Activated effector memory CD4-positive, alpha-beta T cell treated with Interleukin-2 at 50 U/mL for 16 hours (primary cell): Measurements from ENCODE around the gene SYNPO.

ENCODE experiments used
- DNase-seq: peaks from one replicate; pipeline ENCODE4 v3.0.0-alpha.2; 2020

The SYNPO gene

GRCh38 chr5:150659360-150660107 is 19.1 kb downstream of the SYNPO start:
- DNase-seq = no peak

- no peak for DNase-seq
Observed at GRCh38 chr5:150660108-150660831, 19.8 kb downstream of the SYNPO start.

GRCh38 chr5:150661086-150661485 is 20.6 kb downstream of the SYNPO start, which contains the start of gene MYOZ3:
TSS of gene MYOZ3 (plus strand) at chr5:150661251. CDS start at chr5:150662942, 1,691 bp downstream.
- DNase-seq = no peak

- no peak for DNase-seq
Observed at GRCh38 chr5:150661821-150662596, 21.5 kb downstream of the SYNPO start.

GRCh38 chr5:150662731-150663516 is 22.5 kb downstream of the SYNPO start:
- DNase-seq = no peak

- DNase-seq = no peak
Observed at GRCh38 chr5:150663936-150664335, 23.5 kb downstream of the SYNPO start.

- no peak for DNase-seq
Observed at GRCh38 chr5:150665044-150665443, 24.6 kb downstream of the SYNPO start.

- no peak for DNase-seq
Observed at GRCh38 chr5:150670275-150670947, 30.0 kb downstream of the SYNPO start.

- no peak for DNase-seq
Observed at GRCh38 chr5:150670948-150671310, 30.5 kb downstream of the SYNPO start.

GRCh38 chr5:150671509-150672236 is 31.2 kb downstream of the SYNPO start:
- no peak for DNase-seq

GRCh38 chr5:150672237-150672883 is 31.9 kb downstream of the SYNPO start:
- no peak for DNase-seq

- DNase-seq = no peak
Observed at GRCh38 chr5:150672884-150673275, 32.4 kb downstream of the SYNPO start.

- DNase-seq = no peak
Observed at GRCh38 chr5:150674341-150674821, 33.9 kb downstream of the SYNPO start.

GRCh38 chr5:150675069-150675468 is 34.6 kb downstream of the SYNPO start:
- no peak for DNase-seq

- DNase-seq = no peak
Observed at GRCh38 chr5:150676578-150676977, 36.1 kb downstream of the SYNPO start.

- DNase-seq = no peak
Observed at GRCh38 chr5:150689120-150689519, 48.7 kb downstream of the SYNPO start.

GRCh38 chr5:150690760-150691159 is 50.3 kb downstream of the SYNPO start:
- no peak for DNase-seq

- DNase-seq = no peak
Observed at GRCh38 chr5:150692276-150692675, 51.8 kb downstream of the SYNPO start.

- no peak for DNase-seq
Observed at GRCh38 chr5:150694612-150695011, 54.2 kb downstream of the SYNPO start.

GRCh38 chr5:150700246-150700593 is 59.8 kb downstream of the SYNPO start:
- DNase-seq = no peak
